Measurements from ENCODE around the gene SNX19.

GRCh38 chr11:130876931-130877915 lies 39.1 kb downstream of the SNX19 start:
- TF ChIP-seq, protein P1, sequence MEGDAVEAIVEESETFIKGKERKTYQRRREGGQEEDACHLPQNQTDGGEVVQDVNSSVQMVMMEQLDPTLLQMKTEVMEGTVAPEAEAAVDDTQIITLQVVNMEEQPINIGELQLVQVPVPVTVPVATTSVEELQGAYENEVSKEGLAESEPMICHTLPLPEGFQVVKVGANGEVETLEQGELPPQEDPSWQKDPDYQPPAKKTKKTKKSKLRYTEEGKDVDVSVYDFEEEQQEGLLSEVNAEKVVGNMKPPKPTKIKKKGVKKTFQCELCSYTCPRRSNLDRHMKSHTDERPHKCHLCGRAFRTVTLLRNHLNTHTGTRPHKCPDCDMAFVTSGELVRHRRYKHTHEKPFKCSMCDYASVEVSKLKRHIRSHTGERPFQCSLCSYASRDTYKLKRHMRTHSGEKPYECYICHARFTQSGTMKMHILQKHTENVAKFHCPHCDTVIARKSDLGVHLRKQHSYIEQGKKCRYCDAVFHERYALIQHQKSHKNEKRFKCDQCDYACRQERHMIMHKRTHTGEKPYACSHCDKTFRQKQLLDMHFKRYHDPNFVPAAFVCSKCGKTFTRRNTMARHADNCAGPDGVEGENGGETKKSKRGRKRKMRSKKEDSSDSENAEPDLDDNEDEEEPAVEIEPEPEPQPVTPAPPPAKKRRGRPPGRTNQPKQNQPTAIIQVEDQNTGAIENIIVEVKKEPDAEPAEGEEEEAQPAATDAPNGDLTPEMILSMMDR (conservative IDR thresholded peaks at IDR 0.05; ENCODE audit: low read depth in 2 of 2), result no peak
- TF ChIP-seq EZH2phosphoT487 (IDR thresholded peaks at IDR 0.05; ENCODE audit: unreplicated experiment) (no peak), ZNF331 (CRISPR knock-in tag; IDR thresholded peaks at IDR 0.05; ENCODE audit: low read depth) (no peak), CREB1 (CRISPR knock-in tag; IDR thresholded peaks at IDR 0.05; ENCODE audit: low read depth) (no peak), EZH2 (IDR thresholded peaks at IDR 0.05; ENCODE audit: low read depth, unreplicated experiment) (no peak), POLR2AphosphoS5 (IDR thresholded peaks at IDR 0.05; ENCODE audit: low read depth) (no peak)

Measured in GM23338 (cell line).